DND-41 (cell line): ENCODE results near the gene PRKG2.

Source experiments
- CTCF ChIP-seq: IDR thresholded peaks from 2 replicates; pipeline ENCODE4 v1.5.1; 2012; ENCODE audit warnings: borderline replicate concordance, low read length, moderate library complexity, mild to moderate bottlenecking; ENCODE audit not compliant: poor library complexity, severe bottlenecking; ENCODE audit errors: extremely low read depth
- EZH2 ChIP-seq: IDR thresholded peaks from 3 replicates; pipeline ENCODE4 v1.6.1; 2012; ENCODE audit warnings: borderline replicate concordance, low read depth, mild to moderate bottlenecking, moderate library complexity, low read length, inconsistent platforms; ENCODE audit not compliant: severe bottlenecking

- TF ChIP-seq CTCF (no peak), EZH2 (no peak)
These were observed 175.6 kb downstream of the PRKG2 start for GRCh38 chr4:81039351-81039972.
